ENCODE measurements around the gene STARD9. TPM values are rescaled to one million over a fixed set of nuclear protein-coding genes. Genes with fewer than 3 reads are reported as not detected.

Gene STARD9
- total RNA-seq, 1 donor from 2014 or later, result 5.7 TPM

DNA sequence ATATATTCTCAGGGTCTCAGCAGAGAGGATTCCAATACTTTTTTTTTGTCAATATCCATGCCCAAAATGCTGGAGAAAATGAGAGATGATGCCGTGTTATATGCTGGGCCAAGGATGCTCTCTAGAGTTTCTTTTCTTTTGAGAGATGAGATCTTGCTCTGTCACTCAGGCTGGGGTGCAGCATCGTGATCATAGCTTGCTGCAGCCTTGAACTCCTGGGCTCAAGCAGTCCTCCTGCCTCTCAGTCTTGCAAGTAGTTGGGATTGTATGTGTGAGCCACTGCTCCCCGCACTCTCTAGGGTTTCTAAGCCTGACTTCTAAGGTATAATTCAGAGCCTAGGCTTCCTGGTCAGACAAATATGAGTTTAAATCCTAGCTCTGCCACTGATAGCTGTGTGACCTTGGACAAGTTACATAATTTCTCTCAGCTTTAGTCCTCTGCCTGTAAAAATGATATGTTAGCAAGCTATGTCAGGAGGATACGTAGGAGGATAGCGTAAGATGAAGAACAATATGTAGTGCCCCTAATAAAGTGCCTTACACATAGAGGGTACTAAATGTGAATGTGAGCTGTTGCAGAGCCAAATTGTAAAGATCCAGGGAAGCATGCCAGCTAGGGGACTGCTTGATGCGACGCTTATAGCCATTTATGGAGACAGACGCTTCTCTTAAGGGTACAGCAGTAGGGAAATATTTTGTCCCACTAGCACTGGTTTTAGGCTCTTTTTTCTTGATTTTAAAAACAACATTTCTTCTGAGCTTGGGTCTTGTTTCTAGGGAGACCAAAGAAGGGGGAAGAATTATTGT is 7.4 kb downstream of the STARD9 start:
- Histone ChIP-seq H3K4me3 (ENCODE audit: low read depth, low read length) (no peak overlapping the region), H3K36me3 (ENCODE audit: control insufficient read depth, insufficient read depth, low read length) (peaks cover 1% of the 10 kb centered on the region), H3K27me3 (ENCODE audit: control insufficient read depth, insufficient read depth, low read length) (no peaks in the 10 kb centered on the region)
- no peak for DNase-seq (ENCODE audit: low read depth)
- TF ChIP-seq, protein P1, sequence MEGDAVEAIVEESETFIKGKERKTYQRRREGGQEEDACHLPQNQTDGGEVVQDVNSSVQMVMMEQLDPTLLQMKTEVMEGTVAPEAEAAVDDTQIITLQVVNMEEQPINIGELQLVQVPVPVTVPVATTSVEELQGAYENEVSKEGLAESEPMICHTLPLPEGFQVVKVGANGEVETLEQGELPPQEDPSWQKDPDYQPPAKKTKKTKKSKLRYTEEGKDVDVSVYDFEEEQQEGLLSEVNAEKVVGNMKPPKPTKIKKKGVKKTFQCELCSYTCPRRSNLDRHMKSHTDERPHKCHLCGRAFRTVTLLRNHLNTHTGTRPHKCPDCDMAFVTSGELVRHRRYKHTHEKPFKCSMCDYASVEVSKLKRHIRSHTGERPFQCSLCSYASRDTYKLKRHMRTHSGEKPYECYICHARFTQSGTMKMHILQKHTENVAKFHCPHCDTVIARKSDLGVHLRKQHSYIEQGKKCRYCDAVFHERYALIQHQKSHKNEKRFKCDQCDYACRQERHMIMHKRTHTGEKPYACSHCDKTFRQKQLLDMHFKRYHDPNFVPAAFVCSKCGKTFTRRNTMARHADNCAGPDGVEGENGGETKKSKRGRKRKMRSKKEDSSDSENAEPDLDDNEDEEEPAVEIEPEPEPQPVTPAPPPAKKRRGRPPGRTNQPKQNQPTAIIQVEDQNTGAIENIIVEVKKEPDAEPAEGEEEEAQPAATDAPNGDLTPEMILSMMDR (IDR thresholded peaks at IDR 0.05; ENCODE audit: insufficient read depth, low read length, poor library complexity, severe bottlenecking), result no peak

DNA sequence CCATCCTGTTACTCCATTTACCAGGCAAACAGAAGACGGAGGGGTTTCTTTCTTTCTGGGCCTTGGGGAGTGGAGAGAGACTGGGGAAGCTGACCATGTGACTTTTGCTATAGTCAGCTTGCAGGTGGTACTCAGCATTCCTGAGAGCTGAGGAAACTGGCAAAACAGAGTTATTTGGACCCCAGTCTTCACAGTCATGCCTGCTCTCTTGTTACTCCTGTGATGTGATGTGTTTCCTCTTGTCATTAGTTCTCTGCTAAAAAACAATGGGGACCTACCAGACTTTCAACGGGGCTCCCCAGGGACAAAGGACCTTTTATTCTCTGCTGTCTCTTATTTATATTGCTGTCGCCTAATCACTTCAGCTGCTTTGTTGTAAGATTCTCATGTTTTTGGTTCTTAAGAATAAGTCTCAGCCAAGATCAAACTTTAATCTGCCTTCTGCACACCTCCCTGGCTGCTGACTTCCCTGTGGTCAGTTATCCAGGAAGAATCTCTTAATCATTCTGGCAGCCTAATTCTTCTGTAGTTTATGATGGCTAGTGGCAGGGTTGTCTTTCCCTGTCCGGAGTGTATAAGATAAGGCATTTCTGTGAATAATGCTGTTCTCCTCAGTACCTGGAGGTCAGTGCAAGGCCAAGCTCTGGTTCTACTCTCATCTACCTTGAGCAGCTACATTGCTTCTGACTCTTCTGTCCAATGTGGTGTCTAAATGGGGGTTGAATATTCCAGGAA is 8.8 kb downstream of the STARD9 start:
- Histone ChIP-seq H3K4me3 (ENCODE audit: low read depth, low read length) (no peak overlapping the region), H3K27me3 (ENCODE audit: control insufficient read depth, insufficient read depth, low read length) (no peaks in the 10 kb centered on the region), H3K36me3 (ENCODE audit: control insufficient read depth, insufficient read depth, low read length) (peaks cover 1% of the 10 kb centered on the region)
- TF ChIP-seq, protein P1 (IDR thresholded peaks at IDR 0.05; ENCODE audit: insufficient read depth, low read length, poor library complexity, severe bottlenecking), result no peak
- no peak for DNase-seq (ENCODE audit: low read depth)

DNA sequence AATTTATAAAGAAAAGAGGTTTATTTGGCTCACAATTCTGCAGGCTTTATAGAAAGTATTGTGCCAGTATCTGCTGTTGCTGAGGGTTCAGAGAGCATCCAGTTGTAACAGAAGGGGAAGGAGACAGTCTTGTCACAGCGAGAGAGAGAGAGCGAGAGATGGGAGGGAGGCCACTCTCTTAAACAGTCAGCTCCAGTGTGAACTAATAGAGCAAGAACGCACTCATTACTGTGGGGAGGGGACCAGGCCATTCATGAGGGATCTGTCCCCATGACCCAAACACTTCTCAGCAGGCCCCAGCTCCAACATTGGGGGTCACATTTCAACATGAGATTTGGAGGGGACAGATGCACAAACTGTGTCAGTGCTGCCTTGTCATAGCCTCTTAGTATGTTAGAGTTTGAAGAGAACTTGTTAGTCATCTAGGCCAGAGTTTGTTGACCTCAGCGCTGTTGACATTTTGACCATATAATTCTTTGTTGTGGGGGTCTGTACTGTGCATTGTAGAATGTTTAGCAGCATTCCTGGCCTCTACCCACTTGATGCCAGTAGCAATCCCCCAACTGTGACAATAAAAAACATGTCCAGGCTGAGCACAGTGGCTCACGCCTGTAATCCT is 15.3 kb downstream of the STARD9 start:
- Histone ChIP-seq H3K36me3 (ENCODE audit: control insufficient read depth, insufficient read depth, low read length) (peaks cover 1% of the 10 kb centered on the region), H3K4me3 (ENCODE audit: low read depth, low read length) (no peak overlapping the region), H3K27me3 (ENCODE audit: control insufficient read depth, insufficient read depth, low read length) (no peaks in the 10 kb centered on the region)
- DNase-seq (ENCODE audit: low read depth), result no peak
- TF ChIP-seq, protein P1 (IDR thresholded peaks at IDR 0.05; ENCODE audit: insufficient read depth, low read length, poor library complexity, severe bottlenecking), result no peak

DNA sequence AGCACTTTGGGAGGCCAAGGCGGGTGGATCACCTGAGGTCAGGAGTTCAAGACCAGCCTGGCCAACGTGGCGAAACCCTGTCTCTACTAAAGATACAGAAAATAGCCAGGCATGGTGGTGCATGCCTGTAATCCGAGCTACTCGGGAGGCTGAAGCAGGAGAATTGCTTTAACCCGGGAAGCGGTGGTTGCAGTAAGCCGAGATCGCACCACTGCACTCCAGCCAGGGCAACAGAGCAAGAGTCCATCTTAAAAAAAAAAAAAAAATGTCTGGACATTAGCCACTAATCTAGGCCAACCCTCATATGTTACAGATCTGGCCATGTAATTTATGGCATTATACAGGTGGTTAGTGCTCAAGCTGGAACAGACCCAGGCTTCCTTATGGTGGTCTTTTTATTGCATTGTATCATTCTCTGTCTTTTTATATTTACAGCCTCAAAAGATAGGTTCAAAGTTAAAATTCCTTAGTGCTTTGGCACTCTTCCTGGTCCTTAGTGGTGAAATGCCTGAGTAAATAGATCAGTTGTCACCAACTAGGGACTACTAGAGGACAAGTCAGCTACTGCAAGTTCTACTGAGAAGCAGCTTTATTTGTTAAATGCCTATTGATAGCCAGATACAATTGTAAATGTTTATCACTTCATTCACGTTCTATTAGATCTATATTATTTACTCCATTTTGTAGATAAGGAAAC is 16.0 kb downstream of the STARD9 start:
- no peaks in the 10 kb centered on the region for H3K27me3 ChIP-seq (ENCODE audit: control insufficient read depth, insufficient read depth, low read length)
- TF ChIP-seq, protein P1 (IDR thresholded peaks at IDR 0.05; ENCODE audit: insufficient read depth, low read length, poor library complexity, severe bottlenecking), result peak; percentile 25
- no peaks in the 10 kb centered on the region for H3K36me3 ChIP-seq (ENCODE audit: control insufficient read depth, insufficient read depth, low read length)
- H3K4me3 ChIP-seq (ENCODE audit: low read depth, low read length), result no peak overlapping the region
- DNase-seq (ENCODE audit: low read depth), result no peak

DNA sequence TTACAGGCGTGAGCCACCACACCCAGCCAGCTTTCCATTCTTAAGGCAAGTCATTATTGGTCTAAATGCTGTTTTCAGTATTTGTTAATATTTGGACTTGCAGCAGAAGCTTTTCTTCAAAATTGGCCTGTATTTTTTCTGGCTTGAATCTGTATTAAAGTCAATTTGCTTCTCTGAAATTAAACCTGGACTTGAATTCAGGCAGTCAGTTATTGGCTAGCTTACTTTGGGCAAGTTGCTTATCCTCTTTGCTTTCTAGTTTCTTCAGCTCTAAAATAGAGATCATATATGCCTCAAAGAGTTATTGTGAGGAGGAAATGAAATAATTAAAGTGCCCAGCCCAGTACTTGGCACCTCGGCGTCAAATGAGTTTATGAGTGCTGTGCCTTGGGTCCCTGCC is 17.3 kb downstream of the STARD9 start:
- Histone ChIP-seq H3K27me3 (ENCODE audit: control insufficient read depth, insufficient read depth, low read length) (no peaks in the 10 kb centered on the region), H3K36me3 (ENCODE audit: control insufficient read depth, insufficient read depth, low read length) (no peaks in the 10 kb centered on the region), H3K4me3 (ENCODE audit: low read depth, low read length) (no peak overlapping the region)
- TF ChIP-seq, protein P1 (IDR thresholded peaks at IDR 0.05; ENCODE audit: insufficient read depth, low read length, poor library complexity, severe bottlenecking), result no peak
- DNase-seq (ENCODE audit: low read depth), result no peak

Measured in kidney epithelial cell (primary cell).